Stimulated activated naive CD8-positive, alpha-beta T cell treated with anti-CD3 and anti-CD28 coated beads, Interleukin-15, Interleukin-2, amounts not matched to agents 100 ng/mL and 50 ng/mL, for 24 hours (primary cell): Measurements from ENCODE around the gene OTUD6A.
"Not testable (repeated sequence)": the region's sequence is repeated elsewhere in the genome, so short reads cannot be mapped to it uniquely, and the experiment has no call there.

Experiments used
- H3K27ac Mint-ChIP-seq: one replicate; pipeline ENCODE4 v1.8.0; 2021; ENCODE audit warnings: mild to moderate bottlenecking, mixed read lengths
- H3K27me3 Mint-ChIP-seq: one replicate; pipeline ENCODE4 v1.8.0; 2021; ENCODE audit warnings: mixed read lengths
- H3K36me3 Mint-ChIP-seq: one replicate; pipeline ENCODE4 v1.8.0; 2021; ENCODE audit warnings: low read depth, mixed read lengths
- H3K4me1 Mint-ChIP-seq: one replicate; pipeline ENCODE4 v1.8.0; 2021; ENCODE audit warnings: low read depth, mixed read lengths
- H3K4me3 Mint-ChIP-seq: one replicate; pipeline ENCODE4 v1.8.0; 2021; ENCODE audit warnings: mild to moderate bottlenecking, mixed read lengths
- H3K9me3 Mint-ChIP-seq: one replicate; pipeline ENCODE4 v1.8.0; 2021; ENCODE audit warnings: mixed read lengths

The OTUD6A gene

DNA sequence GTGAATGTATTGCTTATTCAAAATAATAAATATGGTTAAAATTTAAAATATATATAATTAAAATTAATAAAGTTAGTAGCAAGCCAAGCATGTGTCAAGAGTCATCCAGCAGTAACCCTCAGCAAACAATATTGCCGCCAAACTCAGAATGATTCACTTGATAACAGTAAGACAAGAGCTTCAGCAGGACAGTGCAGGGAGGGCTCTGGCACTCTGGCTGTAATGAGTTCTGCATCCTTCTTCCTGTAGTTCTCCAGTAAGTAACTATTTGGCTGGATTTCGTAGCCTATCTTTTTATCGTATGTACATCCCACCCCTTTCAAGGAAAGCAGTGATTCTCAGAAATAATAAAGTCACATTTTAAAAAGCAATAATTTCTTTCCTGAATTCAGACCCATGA, 17.6 kb downstream of the OTUD6A start:
- Mint-ChIP-seq H3K4me3 (no peak overlapping the region), H3K4me1 (no peaks in the 10 kb centered on the region), H3K27ac (no peak overlapping the region), H3K9me3 (no peaks in the 10 kb centered on the region), H3K27me3 (no peaks in the 10 kb centered on the region), H3K36me3 (no peaks in the 10 kb centered on the region)

DNA sequence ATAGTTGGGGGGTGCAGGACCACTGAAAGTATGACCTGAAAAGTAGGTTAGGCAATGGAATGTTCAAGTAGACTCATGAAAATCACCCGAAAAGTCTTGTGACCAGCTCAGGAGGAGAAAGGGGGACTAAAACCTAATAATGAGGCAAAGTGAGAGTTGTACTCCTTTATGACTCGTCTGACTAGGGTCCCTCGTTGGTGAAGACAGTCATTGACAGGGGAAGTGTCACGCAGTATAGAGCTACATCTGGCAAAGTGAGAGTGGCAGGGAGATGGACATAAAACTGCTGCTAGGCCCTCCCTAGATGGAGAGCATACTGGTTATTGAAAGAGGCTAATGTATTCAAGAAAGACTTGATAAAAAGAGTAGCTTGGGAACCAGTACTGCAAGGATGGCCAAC, 20.5 kb downstream of the OTUD6A start:
- no peaks in the 10 kb centered on the region for H3K9me3 Mint-ChIP-seq
- H3K27ac Mint-ChIP-seq = no peak overlapping the region
- no peaks in the 10 kb centered on the region for H3K27me3 Mint-ChIP-seq
- no peaks in the 10 kb centered on the region for H3K4me1 Mint-ChIP-seq
- no peak overlapping the region for H3K4me3 Mint-ChIP-seq
- no peaks in the 10 kb centered on the region for H3K36me3 Mint-ChIP-seq

DNA sequence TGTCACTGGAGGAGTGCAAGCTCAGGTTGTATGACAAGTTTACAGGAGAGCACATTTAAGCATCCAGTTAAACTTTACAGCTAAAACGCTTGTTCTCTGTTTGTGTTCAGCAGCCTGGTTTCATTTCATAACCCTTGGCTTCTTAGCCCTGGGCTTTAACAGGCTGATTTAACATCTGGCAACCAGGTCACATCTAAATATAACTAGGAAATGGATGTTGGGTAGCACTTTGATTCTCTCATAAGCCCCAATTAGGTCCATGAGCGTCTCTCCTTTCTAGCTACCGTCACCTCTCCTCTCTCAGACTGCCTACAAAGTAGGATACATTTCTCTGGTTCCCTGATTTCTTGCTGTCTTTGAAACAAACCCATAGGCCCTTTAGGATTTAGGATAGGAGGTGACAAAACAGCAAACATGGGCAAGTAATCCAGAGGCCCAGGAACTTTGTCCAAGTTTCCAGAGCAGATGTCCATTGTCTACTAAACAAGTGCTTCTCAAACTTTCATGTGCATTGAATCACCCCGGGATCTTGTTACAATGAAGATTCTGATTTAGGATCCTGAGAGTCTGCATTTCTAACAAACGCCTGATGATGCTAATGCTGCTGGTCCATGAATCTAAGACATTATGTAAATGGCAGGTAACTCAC, 22.5 kb downstream of the OTUD6A start:
- Mint-ChIP-seq H3K27ac (no peak overlapping the region), H3K36me3 (no peaks in the 10 kb centered on the region), H3K9me3 (no peaks in the 10 kb centered on the region), H3K4me3 (no peak overlapping the region), H3K4me1 (no peaks in the 10 kb centered on the region), H3K27me3 (no peaks in the 10 kb centered on the region)

DNA sequence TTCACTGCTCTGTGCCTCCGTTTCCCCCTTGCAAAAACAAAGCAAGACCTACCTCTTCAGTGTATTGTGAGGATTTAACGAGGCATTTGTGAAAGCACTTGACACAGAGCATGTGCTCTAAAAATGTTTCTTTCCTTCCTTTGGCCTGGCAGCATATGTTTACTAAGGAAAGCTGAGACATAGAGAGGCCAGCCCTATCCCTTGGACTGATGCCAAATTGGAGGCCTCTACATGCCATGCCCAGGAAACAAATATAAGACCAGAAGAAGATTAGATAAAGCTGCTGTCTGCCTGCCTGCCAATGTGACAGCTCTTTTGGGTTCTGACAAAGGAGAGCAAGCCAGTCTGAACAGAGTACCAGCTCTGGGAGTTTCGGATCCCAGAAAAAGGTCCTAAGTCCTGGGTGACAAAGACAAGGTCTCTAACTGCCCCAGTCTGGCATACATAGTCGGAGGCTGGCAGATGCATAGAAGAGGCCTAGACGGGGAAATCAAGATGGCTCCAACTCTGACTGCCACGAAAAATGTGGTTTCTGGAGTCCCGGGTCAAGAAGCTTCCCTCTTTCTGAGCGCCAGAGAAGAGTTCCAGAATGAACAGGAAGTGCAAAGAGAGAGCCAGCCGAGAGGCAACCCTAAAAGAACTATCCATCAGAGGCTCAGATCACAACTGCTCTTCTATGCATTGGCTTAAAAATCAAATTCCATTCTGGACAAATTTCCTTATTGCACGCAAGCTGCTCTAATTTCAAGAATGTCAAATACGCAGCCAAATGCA, 25.8 kb downstream of the OTUD6A start:
- H3K4me3 Mint-ChIP-seq = no peak overlapping the region
- no peaks in the 10 kb centered on the region for H3K36me3 Mint-ChIP-seq
- no peaks in the 10 kb centered on the region for H3K9me3 Mint-ChIP-seq
- no peaks in the 10 kb centered on the region for H3K27me3 Mint-ChIP-seq
- H3K4me1 Mint-ChIP-seq = no peaks in the 10 kb centered on the region
- no peak overlapping the region for H3K27ac Mint-ChIP-seq

DNA sequence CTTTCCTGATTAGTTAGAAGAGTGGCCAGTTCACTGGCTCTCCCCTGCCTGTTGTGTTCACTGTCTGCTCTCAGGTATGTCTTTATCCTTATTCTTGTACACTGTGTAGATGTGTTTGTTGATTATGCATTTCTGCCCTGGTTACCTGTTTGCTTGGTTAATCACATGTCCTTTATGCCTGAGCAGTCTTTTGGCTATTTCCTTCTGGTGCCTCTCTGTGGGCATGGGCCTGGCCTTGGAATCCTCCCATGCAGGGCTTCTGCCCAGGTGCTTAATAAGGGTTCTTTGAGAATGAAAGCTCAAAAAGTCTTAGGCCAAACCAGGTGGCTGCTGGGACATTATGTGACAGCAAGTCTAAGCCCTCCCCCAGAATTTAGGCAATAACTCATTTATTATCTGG, 26.5 kb downstream of the OTUD6A start:
- no peaks in the 10 kb centered on the region for H3K36me3 Mint-ChIP-seq
- no peak overlapping the region for H3K4me3 Mint-ChIP-seq
- no peaks in the 10 kb centered on the region for H3K9me3 Mint-ChIP-seq
- H3K4me1 Mint-ChIP-seq = no peaks in the 10 kb centered on the region
- H3K27me3 Mint-ChIP-seq = no peaks in the 10 kb centered on the region
- no peak overlapping the region for H3K27ac Mint-ChIP-seq

DNA sequence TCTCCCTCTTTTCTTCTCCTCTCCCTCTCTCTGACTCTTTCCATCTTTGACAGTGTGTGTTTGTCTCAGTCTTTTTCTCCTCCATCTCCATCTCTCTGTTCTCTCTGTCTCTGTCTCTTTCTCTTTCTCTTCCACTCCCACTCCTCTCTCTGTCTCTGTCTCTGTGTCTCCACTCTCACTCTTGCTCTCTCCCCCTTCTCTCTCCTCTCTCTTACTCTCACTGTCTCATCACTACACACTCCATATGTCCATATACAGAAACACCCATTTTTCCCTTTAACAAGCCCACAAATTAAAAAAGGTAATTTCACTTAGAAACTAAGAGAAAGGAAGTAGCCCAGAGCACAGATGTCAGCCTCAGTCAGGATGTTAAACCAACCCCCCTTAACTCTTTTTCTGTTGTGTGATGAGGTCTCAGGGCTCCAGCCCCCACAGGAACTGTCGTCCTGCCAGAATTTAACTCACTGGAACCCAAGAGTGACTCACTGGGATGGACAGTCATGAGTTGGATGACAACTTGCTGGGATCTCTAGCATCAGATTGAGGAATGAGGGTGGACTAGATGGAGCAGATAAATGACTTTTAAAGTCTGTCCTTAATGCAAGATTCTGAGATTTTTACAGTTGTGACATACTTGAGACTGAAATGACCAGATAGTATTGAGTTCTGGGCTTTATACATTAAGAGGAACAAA, 27.5 kb downstream of the OTUD6A start:
- Mint-ChIP-seq H3K4me1 (no peaks in the 10 kb centered on the region), H3K27me3 (no peaks in the 10 kb centered on the region), H3K27ac (no peak overlapping the region), H3K9me3 (no peaks in the 10 kb centered on the region), H3K4me3 (no peak overlapping the region), H3K36me3 (no peaks in the 10 kb centered on the region)

DNA sequence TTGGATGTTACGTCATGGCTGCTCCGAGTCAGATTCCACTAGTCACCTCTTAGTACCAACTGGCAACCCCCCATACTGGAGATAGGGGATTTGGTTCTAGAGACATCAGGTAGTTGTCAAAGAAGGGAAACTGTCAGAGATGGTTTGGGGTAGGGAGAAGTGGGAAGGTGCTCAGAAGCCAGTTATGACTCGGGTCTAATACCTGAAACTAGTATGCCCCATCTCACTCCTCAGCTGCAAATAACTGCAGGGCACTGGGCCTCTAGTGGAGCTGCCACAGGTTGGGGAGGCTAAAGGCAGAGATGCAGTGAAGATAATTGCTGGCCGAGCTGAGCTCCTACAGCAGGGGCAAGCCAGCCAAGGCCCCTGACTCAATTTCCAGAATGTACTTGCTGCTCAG, 30.0 kb downstream of the OTUD6A start:
- no peak overlapping the region for H3K4me3 Mint-ChIP-seq

DNA sequence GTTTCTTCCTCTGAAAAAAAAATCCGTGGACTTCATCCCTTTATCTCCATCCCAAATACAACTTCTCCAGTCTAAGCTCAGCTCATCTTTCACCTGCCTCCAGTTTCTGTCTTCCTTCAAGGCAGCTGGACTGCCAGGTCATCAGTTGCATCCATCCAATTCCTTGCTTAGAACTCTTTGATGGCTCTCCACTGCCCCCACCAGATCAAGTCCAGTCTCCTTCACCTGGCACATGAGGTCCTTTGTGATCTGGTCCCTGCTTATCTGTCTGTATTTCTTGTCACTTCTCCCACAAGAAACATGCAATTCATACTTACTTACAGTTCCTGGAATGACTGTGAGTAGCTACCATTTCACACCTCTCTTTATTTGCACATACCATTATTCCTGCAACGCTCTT, 33.8 kb downstream of the OTUD6A start:
- no peak overlapping the region for H3K27ac Mint-ChIP-seq
- no peaks in the 10 kb centered on the region for H3K9me3 Mint-ChIP-seq

More for the DNA sequence above, 30.0 kb downstream of the OTUD6A start:
- no peaks in the 10 kb centered on the region for H3K4me1 Mint-ChIP-seq
- H3K9me3 Mint-ChIP-seq = no peaks in the 10 kb centered on the region
- H3K27me3 Mint-ChIP-seq = no peaks in the 10 kb centered on the region
- H3K27ac Mint-ChIP-seq = no peak overlapping the region
- H3K36me3 Mint-ChIP-seq = no peaks in the 10 kb centered on the region

DNA sequence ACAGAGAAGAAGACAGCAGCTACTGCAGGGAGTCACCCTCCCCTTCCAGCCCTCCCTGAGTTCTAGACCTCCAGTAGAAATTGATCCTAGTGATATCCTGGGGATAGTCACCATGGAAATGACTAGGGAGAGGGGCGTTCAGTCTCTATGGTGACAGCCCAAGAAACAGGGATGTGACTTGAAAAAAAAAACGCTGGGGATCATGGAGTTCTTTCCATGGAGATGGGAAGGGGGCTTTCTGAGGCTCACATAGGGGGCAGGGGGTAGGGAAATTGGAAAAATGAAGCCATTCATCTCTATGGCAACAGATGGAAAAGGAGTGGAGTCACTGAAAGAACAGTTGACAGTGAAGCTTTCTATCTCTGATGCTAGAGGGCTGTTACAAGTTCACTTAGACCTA, 43.0 kb downstream of the OTUD6A start:
- H3K4me1 Mint-ChIP-seq = no peaks in the 10 kb centered on the region
- H3K9me3 Mint-ChIP-seq = no peaks in the 10 kb centered on the region
- no peak overlapping the region for H3K27ac Mint-ChIP-seq
- peaks cover 4% of the 10 kb centered on the region for H3K27me3 Mint-ChIP-seq
- H3K4me3 Mint-ChIP-seq = no peak overlapping the region
- H3K36me3 Mint-ChIP-seq = no peaks in the 10 kb centered on the region

More for the DNA sequence above, 33.8 kb downstream of the OTUD6A start:
- Mint-ChIP-seq H3K27me3 (peaks cover 13% of the 10 kb centered on the region), H3K4me1 (no peaks in the 10 kb centered on the region), H3K36me3 (no peaks in the 10 kb centered on the region), H3K4me3 (no peak overlapping the region)

DNA sequence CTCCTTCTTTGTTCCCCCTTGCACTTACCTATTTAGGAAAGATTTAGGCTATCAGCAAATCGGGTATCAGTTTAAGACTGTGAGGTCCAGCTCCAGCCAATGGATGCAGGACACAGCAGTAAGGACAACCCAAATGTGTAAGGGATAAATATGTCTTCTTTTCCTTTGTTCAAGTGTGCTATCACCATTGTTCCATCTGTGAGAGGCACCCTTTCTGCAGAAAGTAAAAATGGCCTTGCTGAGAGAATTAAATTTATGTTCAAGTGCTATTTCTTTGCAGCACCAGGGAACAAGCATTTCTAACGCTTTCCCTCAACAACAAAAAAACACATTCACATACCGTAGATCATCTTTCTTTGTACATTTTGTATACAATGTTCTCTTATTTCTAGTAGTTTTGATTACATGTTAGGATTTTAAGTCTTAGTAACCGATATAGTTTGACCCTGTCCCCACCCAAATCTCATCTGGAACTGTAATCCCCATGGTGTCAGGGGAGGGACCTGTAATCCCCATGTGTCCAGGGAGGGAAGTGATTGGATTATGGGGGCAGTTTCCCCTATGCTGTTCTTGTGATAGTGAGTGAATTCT, 49.3 kb downstream of the OTUD6A start:
- H3K27ac Mint-ChIP-seq, H3K4me3 Mint-ChIP-seq, H3K4me1 Mint-ChIP-seq, H3K36me3 Mint-ChIP-seq, H3K27me3 Mint-ChIP-seq: not testable (repeated sequence)
- H3K9me3 Mint-ChIP-seq = peaks cover 12% of the 10 kb centered on the region
